MCF 10A (cell line): Measurements from ENCODE around the gene BET1L. TPM values are rescaled to one million over a fixed set of nuclear protein-coding genes. Genes with fewer than 3 reads are reported as not detected.
A peak's percentile ranks its signal among the peaks of the same experiment; 100 is the strongest.

Experiments used
- BruUV-seq: library from RNA; stranded (reverse); fragments of 400-500 nt; replicated peaks from 2 replicates; lab custom pipeline; 2021; lab: Mats Ljungman, UMichigan
- CTCF ChIA-PET: fragments of 300-600 bp; sonication (Branson Sonifier 250); formaldehyde crosslinking; extraction: SDS; loops from one replicate; lab custom pipeline; 2021; ENCODE audit warnings: antibody characterized with exemption, inconsistent platforms; lab: Yijun Ruan, JAX
- POLR2A ChIA-PET: fragments of 300-600, 350-650 bp; sonication (Branson Sonifier 250); formaldehyde crosslinking; extraction: SDS; loops from one replicate; lab custom pipeline; 2020; ENCODE audit warnings: antibody characterized with exemption, inconsistent platforms; lab: Yijun Ruan, JAX
- DNase-seq: peaks from one replicate; pipeline ENCODE4 v3.0.0-alpha.2; 2018; ENCODE audit not compliant: unreplicated experiment
- H3K27ac Mint-ChIP-seq: one replicate; pipeline ENCODE4 v1.8.0; 2022; ENCODE audit warnings: mild to moderate bottlenecking, low read depth, mixed read lengths; ENCODE audit not compliant: unreplicated experiment
- H3K27me3 Mint-ChIP-seq: one replicate; pipeline ENCODE4 v1.8.0; 2022; ENCODE audit warnings: mixed read lengths; ENCODE audit not compliant: insufficient read depth, unreplicated experiment
- H3K36me3 Mint-ChIP-seq: one replicate; pipeline ENCODE4 v1.8.0; 2022; ENCODE audit warnings: mild to moderate bottlenecking, moderate library complexity, mixed read lengths; ENCODE audit not compliant: insufficient read depth, unreplicated experiment
- H3K4me1 Mint-ChIP-seq: one replicate; pipeline ENCODE4 v1.8.0; 2022; ENCODE audit warnings: mixed read lengths; ENCODE audit not compliant: insufficient read depth, unreplicated experiment
- H3K4me3 Mint-ChIP-seq: one replicate; pipeline ENCODE4 v1.8.0; 2022; ENCODE audit warnings: mild to moderate bottlenecking, moderate library complexity, mixed read lengths; ENCODE audit not compliant: unreplicated experiment
- H3K9me3 Mint-ChIP-seq: one replicate; pipeline ENCODE4 v1.8.0; 2022; ENCODE audit warnings: mixed read lengths; ENCODE audit not compliant: unreplicated experiment
- intact Hi-C: fragments of 100-400 bp; cut with micrococcal nuclease; formaldehyde crosslinking; loops from 2 replicates; pipeline ENCODE4 v1.14.1; 2022
- total RNA-seq: library from RNA; stranded (reverse); gene quantifications from 2 replicates; pipeline ENCODE4 v1.2.3, GENCODE V29; 2022
- TF ChIP-seq, protein P1 (sequence below): fragments of 200-600 bp; IDR thresholded peaks from one replicate; pipeline ENCODE4 v1.8.0; 2022; ENCODE audit warnings: antibody characterized with exemption, mild to moderate bottlenecking; ENCODE audit not compliant: unreplicated experiment

The BET1L gene
- total RNA-seq, 1 experiment from 2014 or later: 65.3 TPM

DNA sequence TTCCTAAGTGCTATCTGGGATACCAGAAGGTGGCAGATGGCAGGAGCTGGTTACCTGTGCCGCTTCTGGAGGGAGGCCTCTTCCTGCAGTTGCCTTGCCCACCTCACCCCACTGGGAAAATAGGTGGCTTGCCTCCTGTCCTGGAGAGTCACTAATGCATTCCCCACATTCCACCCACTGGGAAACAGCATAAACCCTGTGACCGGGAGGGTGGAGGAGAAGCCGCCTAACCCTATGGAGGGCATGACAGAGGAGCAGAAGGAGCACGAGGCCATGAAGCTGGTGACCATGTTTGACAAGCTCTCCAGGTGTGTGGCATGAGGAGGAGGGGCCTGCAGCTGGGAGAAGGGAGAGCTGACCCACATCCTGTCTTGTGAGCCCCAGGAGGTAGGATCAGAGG is 5.9 kb upstream of the BET1L start:
- DNase-seq: no peak
- intact Hi-C loops: no loop called here
- BruUV-seq: no TSS peak
- Mint-ChIP-seq H3K4me1 (peaks cover 15% of the 10 kb centered on the region), H3K27ac (no peak overlapping the region), H3K4me3 (no peak overlapping the region), H3K36me3 (peaks cover 64% of the 10 kb centered on the region), H3K9me3 (no peaks in the 10 kb centered on the region), H3K27me3 (no peaks in the 10 kb centered on the region)
- CTCF ChIA-PET: interaction anchor here (1.7 kb wide), 1 partner anchor 17 kb away, joined by 6 read pairs; no protein-coding TSS in a partner anchor
- POLR2A ChIA-PET: interaction anchor here (0.6 to 1.7 kb wide), 2 partner anchors 24 to 229 kb away, joined by 3 to 4 read pairs; partner anchors contain the start of genes ANO9 and PSMD13
- TF ChIP-seq, protein P1, sequence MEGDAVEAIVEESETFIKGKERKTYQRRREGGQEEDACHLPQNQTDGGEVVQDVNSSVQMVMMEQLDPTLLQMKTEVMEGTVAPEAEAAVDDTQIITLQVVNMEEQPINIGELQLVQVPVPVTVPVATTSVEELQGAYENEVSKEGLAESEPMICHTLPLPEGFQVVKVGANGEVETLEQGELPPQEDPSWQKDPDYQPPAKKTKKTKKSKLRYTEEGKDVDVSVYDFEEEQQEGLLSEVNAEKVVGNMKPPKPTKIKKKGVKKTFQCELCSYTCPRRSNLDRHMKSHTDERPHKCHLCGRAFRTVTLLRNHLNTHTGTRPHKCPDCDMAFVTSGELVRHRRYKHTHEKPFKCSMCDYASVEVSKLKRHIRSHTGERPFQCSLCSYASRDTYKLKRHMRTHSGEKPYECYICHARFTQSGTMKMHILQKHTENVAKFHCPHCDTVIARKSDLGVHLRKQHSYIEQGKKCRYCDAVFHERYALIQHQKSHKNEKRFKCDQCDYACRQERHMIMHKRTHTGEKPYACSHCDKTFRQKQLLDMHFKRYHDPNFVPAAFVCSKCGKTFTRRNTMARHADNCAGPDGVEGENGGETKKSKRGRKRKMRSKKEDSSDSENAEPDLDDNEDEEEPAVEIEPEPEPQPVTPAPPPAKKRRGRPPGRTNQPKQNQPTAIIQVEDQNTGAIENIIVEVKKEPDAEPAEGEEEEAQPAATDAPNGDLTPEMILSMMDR: no peak

DNA sequence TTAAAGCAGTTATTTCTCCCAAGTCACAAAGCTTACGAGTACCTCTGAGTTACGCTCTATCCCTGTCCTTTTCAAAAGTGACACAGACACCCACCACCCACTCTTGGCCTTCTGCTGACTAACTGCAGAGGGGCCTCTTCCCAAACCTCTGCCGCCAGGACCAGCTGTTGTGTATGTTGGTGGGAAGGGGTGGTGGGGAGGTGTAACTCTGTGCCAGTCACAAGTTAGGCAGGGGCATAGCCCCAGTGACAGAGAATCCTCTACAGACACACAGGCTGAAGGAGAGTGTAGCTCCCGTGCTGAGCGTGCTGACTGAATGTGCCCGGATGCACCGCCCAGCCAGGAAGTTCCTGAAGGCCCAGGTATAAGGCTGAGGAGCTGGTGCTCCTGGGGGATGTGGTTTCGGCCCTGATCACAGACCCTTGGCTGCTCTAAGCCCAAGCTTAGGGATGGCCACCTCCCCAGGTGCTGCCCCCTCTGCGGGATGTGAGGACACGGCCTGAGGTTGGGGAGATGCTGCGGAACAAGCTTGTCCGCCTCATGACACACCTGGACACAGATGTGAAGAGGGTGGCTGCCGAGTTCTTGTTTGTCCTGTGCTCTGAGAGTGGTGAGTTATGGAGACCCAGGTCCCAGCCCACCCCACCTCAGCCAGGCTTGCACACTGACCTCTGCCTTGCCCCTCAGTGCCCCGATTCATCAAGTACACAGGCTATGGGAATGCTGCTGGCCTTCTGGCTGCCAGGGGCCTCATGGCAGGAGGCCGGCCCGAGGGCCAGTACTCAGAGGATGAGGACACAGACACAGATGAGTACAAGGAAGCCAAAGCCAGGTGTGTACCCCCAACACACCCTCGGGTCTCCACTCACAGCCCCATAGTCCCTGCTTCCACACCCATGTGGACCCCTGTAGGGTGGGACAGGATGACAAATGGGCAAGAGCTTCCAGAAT is 5.2 kb upstream of the BET1L start:
- TF ChIP-seq, protein P1: no peak
- DNase-seq: no peak
- BruUV-seq: no TSS peak
- peaks cover 64% of the 10 kb centered on the region for H3K36me3 Mint-ChIP-seq
- no peak overlapping the region for H3K27ac Mint-ChIP-seq
- H3K4me3 Mint-ChIP-seq: no peak overlapping the region
- peaks cover 8% of the 10 kb centered on the region for H3K4me1 Mint-ChIP-seq
- intact Hi-C loops: no loop called here
- H3K27me3 Mint-ChIP-seq: no peaks in the 10 kb centered on the region
- POLR2A ChIA-PET: interaction anchor here (0.9 to 1.3 kb wide), 2 partner anchors 10 to 239 kb away, joined by 3 to 4 read pairs; no protein-coding TSS in a partner anchor
- no peaks in the 10 kb centered on the region for H3K9me3 Mint-ChIP-seq
- CTCF ChIA-PET: interaction anchor here (1.3 to 1.7 kb wide), 2 partner anchors 17 to 151 kb away, joined by 5 to 6 read pairs; no protein-coding TSS in a partner anchor

DNA sequence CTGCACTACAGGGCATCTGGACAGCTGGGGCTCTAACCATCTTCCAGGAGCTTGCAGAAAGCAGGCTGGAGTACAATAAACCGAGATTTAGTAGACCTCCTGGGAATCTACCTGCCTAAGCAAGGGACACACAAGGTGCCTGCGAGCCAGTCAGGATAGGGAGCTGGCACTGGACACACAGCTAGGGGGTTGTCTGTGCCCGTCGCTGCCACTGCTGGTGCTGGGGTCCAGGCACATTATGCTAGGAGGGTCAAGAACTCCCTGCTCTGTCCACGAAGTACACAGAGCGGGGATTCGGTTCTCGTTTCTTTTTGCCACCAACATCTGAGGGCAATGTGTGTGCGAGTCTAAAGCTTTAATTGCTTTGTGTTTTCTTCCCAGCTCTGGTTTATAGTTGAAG is 4.5 kb upstream of the BET1L start:
- Mint-ChIP-seq H3K4me3 (no peak overlapping the region), H3K27ac (no peak overlapping the region), H3K9me3 (no peaks in the 10 kb centered on the region), H3K4me1 (peaks cover 6% of the 10 kb centered on the region), H3K27me3 (no peaks in the 10 kb centered on the region), H3K36me3 (peaks cover 66% of the 10 kb centered on the region)
- TF ChIP-seq, protein P1: no peak
- POLR2A ChIA-PET: interaction anchor here (0.9 to 1.3 kb wide), 2 partner anchors 11 to 240 kb away, joined by 3 to 4 read pairs; no protein-coding TSS in a partner anchor
- intact Hi-C loops: no loop called here
- CTCF ChIA-PET: interaction anchor here (1.3 to 1.7 kb wide), 2 partner anchors 18 to 152 kb away, joined by 5 to 6 read pairs; no protein-coding TSS in a partner anchor
- DNase-seq: no peak
- no TSS peak for BruUV-seq

DNA sequence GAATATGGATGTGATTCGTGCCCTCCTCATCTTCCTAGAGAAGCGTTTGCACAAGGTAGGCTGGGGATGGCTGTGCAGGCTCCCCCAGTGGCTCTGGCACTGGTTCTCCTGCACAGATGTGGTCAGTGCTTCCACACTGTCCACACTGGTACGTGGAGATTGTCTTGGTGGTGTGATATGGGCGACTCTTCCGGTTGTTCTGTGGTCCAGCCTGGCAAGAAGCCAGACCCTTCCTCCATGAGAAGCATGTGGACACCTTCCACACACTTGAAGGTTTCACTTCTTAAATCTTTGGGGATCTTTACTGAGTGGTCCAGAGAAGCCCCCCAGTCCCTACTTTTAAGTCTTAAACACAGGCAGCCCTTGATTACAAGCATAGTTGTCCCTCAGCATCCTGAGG is 4.1 kb upstream of the BET1L start:
- BruUV-seq: no TSS peak
- TF ChIP-seq, protein P1: no peak
- H3K4me1 Mint-ChIP-seq: peaks cover 6% of the 10 kb centered on the region
- peaks cover 66% of the 10 kb centered on the region for H3K36me3 Mint-ChIP-seq
- no peak for DNase-seq
- ChIA-PET CTCF (interaction anchor here (1.3 to 1.7 kb wide), 2 partner anchors 18 to 152 kb away, joined by 5 to 6 read pairs; no protein-coding TSS in a partner anchor), POLR2A (interaction anchor here (0.9 to 1.3 kb wide), 2 partner anchors 11 to 241 kb away, joined by 3 to 4 read pairs; no protein-coding TSS in a partner anchor)
- peak overlapping the region; percentile 14 for H3K4me3 Mint-ChIP-seq
- H3K9me3 Mint-ChIP-seq: no peaks in the 10 kb centered on the region
- H3K27ac Mint-ChIP-seq: no peak overlapping the region
- intact Hi-C loops: no loop called here
- no peaks in the 10 kb centered on the region for H3K27me3 Mint-ChIP-seq
